Vagina (tissue), 2 donors: Measurements from ENCODE around the gene CIAO3.
"Not testable (repeated sequence)": the region's sequence is repeated elsewhere in the genome, so short reads cannot be mapped to it uniquely, and the experiment has no call there.

ENCODE experiments used
- POLR2A ChIP-seq, 2 donors: fragments of 450-650 bp; IDR thresholded peaks; one replicate each; pipeline ENCODE4 v1.6.1; 2017; ENCODE audit warnings: antibody characterized with exemption in 2 of 2, mild to moderate bottlenecking in 2 of 2, moderate library complexity in 2 of 2
- POLR2AphosphoS5 ChIP-seq, 2 donors: sonication (generic); formaldehyde crosslinking; IDR thresholded peaks; one replicate each; pipeline ENCODE4 v1.9.0; 2017; ENCODE audit warnings: antibody characterized with exemption in 2 of 2, mild to moderate bottlenecking in 2 of 2, low read depth in 1 of 2; ENCODE audit not compliant: insufficient read depth in 1 of 2

DNA sequence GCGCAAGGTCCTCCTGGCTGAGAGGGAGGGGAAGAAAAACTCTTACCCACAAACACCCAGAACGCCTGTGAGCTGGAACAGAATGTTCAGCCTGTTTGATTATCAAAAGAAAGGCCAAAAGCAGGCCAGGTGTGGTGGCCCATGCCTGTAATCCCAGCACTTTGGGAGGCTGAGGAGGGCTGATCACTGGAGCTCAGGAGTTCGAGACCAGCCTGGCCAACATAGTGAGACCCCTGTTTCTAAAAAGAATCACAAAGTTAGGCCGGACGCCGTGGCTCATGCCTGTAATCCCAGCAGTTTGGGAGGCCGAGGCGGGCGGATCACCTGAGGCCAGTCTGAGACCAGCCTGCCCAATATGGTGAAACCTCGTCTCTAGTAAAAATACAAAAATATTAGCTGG is 35.5 kb upstream of the CIAO3 start:
- not testable (repeated sequence) for TF ChIP-seq POLR2A (IDR thresholded peaks at IDR 0.05); POLR2AphosphoS5 (IDR thresholded peaks at IDR 0.05; ENCODE audit: insufficient read depth in 1 of 2, low read depth in 1 of 2)
